Middle frontal gyrus (tissue), 1 donor: ENCODE results near the gene FLG.
"Not testable (repeated sequence)": the region's sequence is repeated elsewhere in the genome, so short reads cannot be mapped to it uniquely, and the experiment has no call there.

Experiments
- DNase-seq: peaks from one replicate; pipeline ENCODE4 v3.0.0-alpha.2; 2015; ENCODE audit warnings: low spot score; ENCODE audit errors: extremely low spot score

The FLG gene

GRCh38 chr1:152303139-152303872 lies 21.7 kb downstream of the FLG start:
- not testable (repeated sequence) for DNase-seq

GRCh38 chr1:152256394-152256793 lies 68.6 kb downstream of the FLG start:
- DNase-seq = not testable (repeated sequence)
